H1 (cell line): ENCODE data around the gene ALDH3B1. TPM values are rescaled to one million over a fixed set of nuclear protein-coding genes. Genes with fewer than 3 reads are reported as not detected.

ENCODE experiments used
- CTCF ChIA-PET: fragments of 300-600 bp; sonication (Branson Sonifier 250); formaldehyde crosslinking; loops from one replicate; lab custom pipeline; 2021; ENCODE audit not compliant: partially characterized antibody; lab: Charles Lee
- POLR2A ChIA-PET: fragments of 300-600 bp; sonication (Branson Sonifier 250); formaldehyde crosslinking; loops from one replicate; lab custom pipeline; 2021; ENCODE audit warnings: inconsistent platforms; ENCODE audit not compliant: partially characterized antibody; lab: Charles Lee
- DNase-seq, 2 experiments: peaks; one replicate each; pipeline versions ENCODE4 v3.0.0 to v3.0.0-alpha.2; 2010 to 2022; ENCODE audit warnings: low spot score in 2 of 2, low read depth in 1 of 2, mixed read lengths in 1 of 2
- FAIRE-seq: peaks from 2 replicates; lab custom pipeline; 2011; peaks lifted over from hg19 to GRCh38; lab: Jason Lieb, UNC
- H2AFZ ChIP-seq: 2 replicates; pipeline ENCODE4 v1.8.1; 2012; ENCODE audit warnings: low read length, inconsistent platforms
- H2AK5ac ChIP-seq: 2 replicates; pipeline ENCODE4 v1.6.1; 2013; ENCODE audit warnings: low read depth, low read length
- H2BK120ac ChIP-seq: replicated peaks from 2 replicates; pipeline ENCODE3; 2013; ENCODE audit warnings: low read depth, low read length, inconsistent platforms
- H2BK12ac ChIP-seq: 2 replicates; pipeline ENCODE4 v1.6.1; 2013; ENCODE audit warnings: low read depth, low read length
- H2BK15ac ChIP-seq: 2 replicates; pipeline ENCODE4 v1.6.1; 2013; ENCODE audit warnings: low read length
- H2BK20ac ChIP-seq: 2 replicates; pipeline ENCODE4 v1.6.1; 2013; ENCODE audit warnings: low read length
- H2BK5ac ChIP-seq: 2 replicates; pipeline ENCODE4 v1.6.1; 2013; ENCODE audit warnings: low read depth, low read length
- H3K14ac ChIP-seq: 2 replicates; pipeline ENCODE4 v1.6.1; 2013; ENCODE audit warnings: inconsistent platforms; ENCODE audit not compliant: insufficient read length
- H3K18ac ChIP-seq: 2 replicates; pipeline ENCODE4 v1.6.1; 2013; ENCODE audit warnings: low read length; ENCODE audit errors: extremely low read depth
- H3K23ac ChIP-seq: 2 replicates; pipeline ENCODE4 v1.6.1; 2013; ENCODE audit warnings: inconsistent platforms; ENCODE audit not compliant: insufficient read length
- H3K23me2 ChIP-seq: 2 replicates; pipeline ENCODE4 v1.6.1; 2013; ENCODE audit warnings: low read depth, low read length
- H3K27ac ChIP-seq: 2 replicates; pipeline ENCODE4 v1.6.1; 2011; ENCODE audit warnings: low read depth, low read length, inconsistent platforms
- H3K27me3 ChIP-seq, 4 experiments: replicated peaks in 1 of 4; 1 replicate in 1 of 4; 2 replicates in 3 of 4; pipeline versions ENCODE4 v1.6.1 to v1.8.1; 2011 to 2013; ENCODE audit warnings: low read length in 3 of 4, mild to moderate bottlenecking in 3 of 4, inconsistent platforms in 2 of 4, mixed read lengths in 2 of 4, moderate library complexity in 1 of 4; ENCODE audit not compliant: control insufficient read depth in 3 of 4, insufficient read depth in 3 of 4; ENCODE audit errors: extremely low read depth in 1 of 4
- H3K36me3 ChIP-seq, 4 experiments: 2 replicates each; pipeline versions ENCODE4 v1.6.1 to v1.8.1; 2011 to 2013; ENCODE audit warnings: mild to moderate bottlenecking in 4 of 4, low read length in 3 of 4, moderate library complexity in 2 of 4, control low read depth in 1 of 4, inconsistent platforms in 1 of 4; ENCODE audit not compliant: insufficient read depth in 4 of 4, control insufficient read depth in 2 of 4
- H3K4ac ChIP-seq: replicated peaks from 2 replicates; pipeline ENCODE3; 2013; ENCODE audit warnings: low read length, low read depth, mixed read lengths, inconsistent platforms; ENCODE audit not compliant: insufficient read length
- H3K4me1 ChIP-seq, 4 experiments: replicated peaks in 1 of 4; 1 replicate in 1 of 4; 2 replicates in 3 of 4; pipeline versions ENCODE4 v1.6.1 to v1.8.1; 2011 to 2013; ENCODE audit warnings: low read length in 3 of 4, inconsistent platforms in 2 of 4, mixed read lengths in 1 of 4; ENCODE audit not compliant: insufficient read depth in 4 of 4, control insufficient read depth in 3 of 4
- H3K4me2 ChIP-seq, 2 experiments: 2 replicates each; pipeline versions ENCODE4 v1.6.1 to v1.8.1; 2011 to 2013; ENCODE audit warnings: low read depth in 2 of 2, low read length in 2 of 2, control low read depth in 1 of 2, inconsistent platforms in 1 of 2, mild to moderate bottlenecking in 1 of 2; ENCODE audit not compliant: insufficient read depth in 1 of 2
- H3K4me3 ChIP-seq, 4 experiments: fragments of 200-600, 300-600 bp in 1 of 4; sonication (generic), shearing (Covaris generic), sonication (Bioruptor Twin) in 1 of 4; 2 replicates each; pipeline versions ENCODE4 v1.5.1 to v1.8.1; 2011 to 2016; ENCODE audit warnings: low read length in 4 of 4, low read depth in 3 of 4, control low read depth in 2 of 4, inconsistent platforms in 2 of 4, mild to moderate bottlenecking in 2 of 4, mixed read lengths in 1 of 4, moderate library complexity in 1 of 4; ENCODE audit not compliant: insufficient read depth in 2 of 4; ENCODE audit errors: extremely low read depth in 1 of 4
- H3K56ac ChIP-seq: replicated peaks from 2 replicates; pipeline ENCODE3; 2013; ENCODE audit warnings: low read depth, mild to moderate bottlenecking, mixed read lengths, low read length, inconsistent platforms; ENCODE audit not compliant: insufficient read length
- H3K79me1 ChIP-seq: 2 replicates; pipeline ENCODE4 v1.6.1; 2013; ENCODE audit warnings: low read depth, low read length, control low read depth
- H3K79me2 ChIP-seq, 2 experiments: 2 replicates each; pipeline versions ENCODE4 v1.6.1 to v1.8.1; 2012 to 2013; ENCODE audit warnings: low read length in 2 of 2, mild to moderate bottlenecking in 2 of 2, inconsistent platforms in 1 of 2; ENCODE audit not compliant: insufficient read depth in 2 of 2, control insufficient read depth in 1 of 2
- H3K9ac ChIP-seq, 4 experiments: replicated peaks in 1 of 4; 1 replicate in 1 of 4; 2 replicates in 3 of 4; pipeline versions ENCODE4 v1.6.1 to v1.8.1; 2011 to 2013; ENCODE audit warnings: low read depth in 3 of 4, low read length in 3 of 4, control low read depth in 2 of 4, mild to moderate bottlenecking in 2 of 4, moderate library complexity in 2 of 4, inconsistent platforms in 1 of 4; ENCODE audit errors: extremely low read depth in 1 of 4
- H3K9me3 ChIP-seq, 2 experiments: 2 replicates each; pipeline versions ENCODE4 v1.6.1 to v1.8.1; 2012 to 2013; ENCODE audit warnings: mild to moderate bottlenecking in 2 of 2, moderate library complexity in 2 of 2, control low read depth in 1 of 2, inconsistent platforms in 1 of 2, low read depth in 1 of 2, low read length in 1 of 2, mixed read lengths in 1 of 2; ENCODE audit not compliant: insufficient read depth in 2 of 2
- H4K20me1 ChIP-seq, 2 experiments: replicated peaks in 1 of 2; 2 replicates each; pipeline versions ENCODE3 to v1.8.1; 2011 to 2013; ENCODE audit warnings: inconsistent platforms in 2 of 2, low read length in 2 of 2, mild to moderate bottlenecking in 1 of 2; ENCODE audit not compliant: insufficient read depth in 2 of 2, control insufficient read depth in 1 of 2
- H4K5ac ChIP-seq: 2 replicates; pipeline ENCODE4 v1.6.1; 2013; ENCODE audit warnings: low read length, low read depth, mixed read lengths, inconsistent platforms; ENCODE audit not compliant: insufficient read length
- H4K8ac ChIP-seq: 2 replicates; pipeline ENCODE4 v1.8.0; 2013; ENCODE audit warnings: mild to moderate bottlenecking, moderate library complexity, low read length, inconsistent platforms; ENCODE audit not compliant: insufficient read depth; ENCODE audit errors: extremely low read depth
- H4K91ac ChIP-seq: replicated peaks from 2 replicates; pipeline ENCODE3; 2013; ENCODE audit warnings: low read length, mixed read lengths, inconsistent platforms; ENCODE audit not compliant: insufficient read length
- CBX8 ChIP-seq: fragments of 300-800, 300-1000 bp; sonication (generic); IDR thresholded peaks from 2 replicates; pipeline ENCODE4 v1.7.1; 2016; ENCODE audit warnings: low read depth, low read length, borderline replicate concordance
- CEBPB ChIP-seq: IDR thresholded peaks from 2 replicates; pipeline ENCODE4 v1.6.1; 2012; ENCODE audit warnings: low read depth, low read length
- CHD1 ChIP-seq: IDR thresholded peaks from 2 replicates; pipeline ENCODE4 v1.6.1; 2012; ENCODE audit warnings: low read depth, low read length, improper control_type of control experiment
- CREB1 ChIP-seq: IDR thresholded peaks from 2 replicates; pipeline ENCODE4 v1.6.1; 2012; ENCODE audit warnings: inconsistent platforms
- EP300 ChIP-seq, 2 experiments: IDR thresholded peaks; 1 replicate in 1 of 2; 2 replicates in 1 of 2; pipeline ENCODE4 v1.6.1; 2011 to 2012; ENCODE audit warnings: low read depth in 2 of 2, low read length in 2 of 2, mild to moderate bottlenecking in 2 of 2, borderline replicate concordance in 1 of 2, inconsistent platforms in 1 of 2, moderate library complexity in 1 of 2
- EZH2 ChIP-seq: fragments of 200-600 bp; sonication (generic); IDR thresholded peaks from 2 replicates; pipeline ENCODE4 v1.7.1; 2012; ENCODE audit warnings: low read depth, mild to moderate bottlenecking, moderate library complexity, low read length, inconsistent platforms; ENCODE audit not compliant: severe bottlenecking
- KDM4A ChIP-seq: IDR thresholded peaks from one replicate; pipeline ENCODE4 v1.7.1; 2012; ENCODE audit warnings: low read depth, mild to moderate bottlenecking, moderate library complexity, low read length, inconsistent platforms; ENCODE audit not compliant: severe bottlenecking
- SIN3A ChIP-seq, 2 experiments: IDR thresholded peaks in 1 of 2; conservative IDR thresholded peaks in 1 of 2; 2 replicates each; pipeline ENCODE4 v1.6.1; 2011 to 2012; ENCODE audit warnings: low read length in 2 of 2, improper control_type of control experiment in 1 of 2, low read depth in 1 of 2, mild to moderate bottlenecking in 1 of 2
- TAF1 ChIP-seq: IDR thresholded peaks from 2 replicates; pipeline ENCODE4 v1.6.1; 2011; ENCODE audit warnings: mild to moderate bottlenecking, low read depth, low read length
- TCF12 ChIP-seq: IDR thresholded peaks from 2 replicates; pipeline ENCODE4 v1.6.1; 2011; ENCODE audit warnings: low read depth, mild to moderate bottlenecking, low read length
- TEAD4 ChIP-seq: IDR thresholded peaks from 2 replicates; pipeline ENCODE4 v1.6.1; 2012; ENCODE audit warnings: low read depth, low read length, inconsistent platforms, mixed read lengths
- WGBS, 2 experiments: shearing (Covaris generic) in 1 of 2; methylation state at CpG; one replicate each; pipeline versions ENCODE4 v1.1.6 to v1.1.7; 2013 to 2015; ENCODE audit warnings: low lambda C conversion rate in 2 of 2, mixed read lengths in 2 of 2, inconsistent platforms in 1 of 2, low coverage in 1 of 2, missing lambda C conversion rate in 1 of 2; ENCODE audit not compliant: insufficient replicate concordance in 2 of 2, insufficient coverage in 1 of 2, insufficient read length in 1 of 2; ENCODE audit errors: extremely low coverage in 1 of 2, missing lambda C conversion rate in 1 of 2; 5-methylcytosine and 5-hydroxymethylcytosine counted together
- polyA plus RNA-seq, 7 experiments: library from polyadenylated mRNA; depleted of rRNA in 3 of 7; stranded (reverse) in 5 of 7; unstranded in 2 of 7; fragments of >200 nt in 5 of 7; fragments of 200-250 nt in 2 of 7; gene quantifications; 1 replicate in 5 of 7; 2 replicates in 1 of 7; 4 replicates in 1 of 7; pipeline versions ENCODE4 v1.2.1 to v1.2.3, GENCODE V29; 2011 to 2013; ENCODE audit warnings: missing spikeins in 2 of 7, mixed read lengths in 2 of 7
- total RNA-seq: library from RNA; stranded (reverse); fragmentation: NEBNext Ultra II Directional; extraction: Animal tissue kit (Norgen Biotek cat#: 25700); gene quantifications from 2 replicates; pipeline ENCODE4 v1.2.1, GENCODE V29; 2021
- TF ChIP-seq, protein P1 (sequence below): IDR thresholded peaks from 2 replicates; pipeline ENCODE4 v1.6.1; 2012; ENCODE audit warnings: low read length, inconsistent platforms

Gene ALDH3B1
- total and polyA plus RNA-seq, 2 of the 8 experiments (the other 6 are each of a cell fraction or from before 2014, with no cell fraction given) = 0.32 to 0.47 TPM

- H4K20me1 ChIP-seq = peaks cover 0 to 5% of the 10 kb centered on the region in 2 experiments
- no peak for FAIRE-seq
- no peak overlapping the region for H3K56ac ChIP-seq
- no peak overlapping the region for H2AK5ac ChIP-seq
- H3K36me3 ChIP-seq = peaks cover 4 to 17% (median 15%) of the 10 kb centered on the region in 4 experiments
- H3K4me3 ChIP-seq = no peak overlapping the region
- no peak overlapping the region for H2BK20ac ChIP-seq
- H3K9ac ChIP-seq = 0 out of 7 replicates have a peak overlapping the region, but pooled peaks of 1 of the 4 experiments have one; percentile 6
- H4K5ac ChIP-seq = no peak overlapping the region
- no peak overlapping the region for H3K14ac ChIP-seq
- peaks cover 0 to 8% (median 6%) of the 10 kb centered on the region in 4 experiments; a peak in 5 of 7 replicates for H3K4me1 ChIP-seq
- no peak overlapping the region for H2BK5ac ChIP-seq
- H3K27me3 ChIP-seq = no peaks in the 10 kb centered on the region
- H2BK15ac ChIP-seq = no peak overlapping the region
- ChIA-PET POLR2A (interaction anchor here (1.8 to 16.6 kb wide), 3 partner anchors 10 to 21 kb away, joined by 6 to 183 read pairs (median 24); no protein-coding TSS in a partner anchor), CTCF (interaction anchor here (1.2 to 1.3 kb wide), 2 partner anchors 11 to 23 kb away, joined by 3 to 5 read pairs; no protein-coding TSS in a partner anchor)
- no peak overlapping the region for H2AFZ ChIP-seq
- peaks cover 3% of the 10 kb centered on the region; the same call in 1 of the 2 replicates for H3K23me2 ChIP-seq
- H3K4ac ChIP-seq = no peak overlapping the region
- no peak for DNase-seq
- no peak overlapping the region for H3K18ac ChIP-seq
- H3K79me2 ChIP-seq = peaks cover 0 to 22% of the 10 kb centered on the region in 2 experiments; a peak in 2 of 4 replicates
- 82% methylated on average over 9 of the region's 9 CpGs; no CpG with 5 or more reads in 1 of the 2 experiments for WGBS, 2 experiments
- no peak overlapping the region for H2BK120ac ChIP-seq
- H3K27ac ChIP-seq = no peak overlapping the region
- H4K8ac ChIP-seq = no peak overlapping the region
- H3K23ac ChIP-seq = no peak overlapping the region
- H4K91ac ChIP-seq = no peak overlapping the region
- peaks cover 10% of the 10 kb centered on the region for H3K79me1 ChIP-seq
- H3K4me2 ChIP-seq = peak overlapping the region; percentile 76 to 86; a peak in 2 of 4 replicates
- no peaks in the 10 kb centered on the region for H3K9me3 ChIP-seq
- no peak overlapping the region for H2BK12ac ChIP-seq
- no peak for TF ChIP-seq EZH2
- TF ChIP-seq TCF12 = no peak
- no peak for TF ChIP-seq CEBPB
- TF ChIP-seq CBX8 = no peak
- no peak for TF ChIP-seq CREB1
- no peak for TF ChIP-seq TAF1
- TF ChIP-seq KDM4A = no peak
- no peak for TF ChIP-seq SIN3A (conservative IDR thresholded peaks at IDR 0.05 in 1 of 2, IDR thresholded peaks at IDR 0.05 in 1 of 2; ENCODE audit: low read depth in 1 of 2, low read length in 2 of 2)
- TF ChIP-seq TEAD4 = no peak
- no peak for TF ChIP-seq CHD1
- TF ChIP-seq, protein P1, sequence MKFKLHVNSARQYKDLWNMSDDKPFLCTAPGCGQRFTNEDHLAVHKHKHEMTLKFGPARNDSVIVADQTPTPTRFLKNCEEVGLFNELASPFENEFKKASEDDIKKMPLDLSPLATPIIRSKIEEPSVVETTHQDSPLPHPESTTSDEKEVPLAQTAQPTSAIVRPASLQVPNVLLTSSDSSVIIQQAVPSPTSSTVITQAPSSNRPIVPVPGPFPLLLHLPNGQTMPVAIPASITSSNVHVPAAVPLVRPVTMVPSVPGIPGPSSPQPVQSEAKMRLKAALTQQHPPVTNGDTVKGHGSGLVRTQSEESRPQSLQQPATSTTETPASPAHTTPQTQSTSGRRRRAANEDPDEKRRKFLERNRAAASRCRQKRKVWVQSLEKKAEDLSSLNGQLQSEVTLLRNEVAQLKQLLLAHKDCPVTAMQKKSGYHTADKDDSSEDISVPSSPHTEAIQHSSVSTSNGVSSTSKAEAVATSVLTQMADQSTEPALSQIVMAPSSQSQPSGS = no peak
- TF ChIP-seq EP300 (IDR thresholded peaks at IDR 0.05; ENCODE audit: borderline replicate concordance in 1 of 2, low read depth in 2 of 2, low read length in 2 of 2) = no peak
Measured at GRCh38 chr11:68032003-68032402, 21.9 kb downstream of the ALDH3B1 start.
